ACHN (cell line): ENCODE data around the gene XRN1.
"Not testable (repeated sequence)": the region's sequence is repeated elsewhere in the genome, so short reads cannot be mapped to it uniquely, and the experiment has no call there.

Experiments used
- DNase-seq: peaks from one replicate; pipeline ENCODE4 v3.0.0-alpha.2; 2015
- in situ Hi-C: cut with HindIII; loops from 2 replicates; pipeline ENCODE4 v1.10.0; 2017; ENCODE audit warnings: low sequenced_read_pairs, low pct_ligation_motif_present, low pct_unique_long_range_greater_than_20kb

The XRN1 gene

GRCh38 chr3:142439499-142440220 lies 8.2 kb downstream of the XRN1 start:
- in situ Hi-C loops, DNase-seq: not testable (repeated sequence)

- DNase-seq, in situ Hi-C loops: not testable (repeated sequence)
These were observed 9.7 kb downstream of the XRN1 start for GRCh38 chr3:142438096-142438495.

GRCh38 chr3:142436951-142437585 lies 10.8 kb downstream of the XRN1 start:
- no peak for DNase-seq

GRCh38 chr3:142434503-142434902 lies 13.3 kb downstream of the XRN1 start:
- DNase-seq = no peak
- in situ Hi-C loops = no loop called here

More at GRCh38 chr3:142436951-142437585, 10.8 kb downstream of the XRN1 start:
- in situ Hi-C loops = no loop called here

GRCh38 chr3:142433110-142433509 lies 14.7 kb downstream of the XRN1 start:
- no peak for DNase-seq
- in situ Hi-C loops = no loop called here

- no peak for DNase-seq
- in situ Hi-C loops = no loop called here
These were observed 18.3 kb downstream of the XRN1 start for GRCh38 chr3:142429582-142429981.

GRCh38 chr3:142424754-142425153 lies 23.1 kb downstream of the XRN1 start:
- DNase-seq = no peak
- in situ Hi-C loops = no loop called here

- in situ Hi-C loops = no loop called here
- DNase-seq = no peak
These were observed 28.8 kb downstream of the XRN1 start for GRCh38 chr3:142418926-142419592.

GRCh38 chr3:142417302-142417701 lies 30.5 kb downstream of the XRN1 start:
- no peak for DNase-seq
- in situ Hi-C loops = no loop called here

GRCh38 chr3:142400537-142400936 lies 47.3 kb downstream of the XRN1 start:
- DNase-seq, in situ Hi-C loops: not testable (repeated sequence)

GRCh38 chr3:142394921-142395622 lies 52.8 kb downstream of the XRN1 start:
- no peak for DNase-seq
- in situ Hi-C loops = no loop called here

- no peak for DNase-seq
- in situ Hi-C loops = no loop called here
These were observed 62.8 kb downstream of the XRN1 start for GRCh38 chr3:142385078-142385477.

- DNase-seq = no peak
- in situ Hi-C loops = no loop called here
These were observed 73.2 kb downstream of the XRN1 start for GRCh38 chr3:142374687-142375086.

- in situ Hi-C loops, DNase-seq: not testable (repeated sequence)
These were observed 78.3 kb downstream of the XRN1 start for GRCh38 chr3:142369576-142369975.

- peak; percentile 21 for DNase-seq
- in situ Hi-C loops = no loop called here
These were observed 81.4 kb downstream of the XRN1 start for GRCh38 chr3:142366434-142366833.

GRCh38 chr3:142363936-142364467 lies 83.8 kb downstream of the XRN1 start:
- in situ Hi-C loops = no loop called here
- DNase-seq = no peak

- in situ Hi-C loops = not testable (repeated sequence)
These were observed 84.4 kb downstream of the XRN1 start for GRCh38 chr3:142363433-142363832.

GRCh38 chr3:142359367-142359766 lies 88.5 kb downstream of the XRN1 start:
- in situ Hi-C loops = no loop called here
- DNase-seq = no peak

More at GRCh38 chr3:142363433-142363832, 84.4 kb downstream of the XRN1 start:
- not testable (repeated sequence) for DNase-seq

- in situ Hi-C loops = no loop called here
- DNase-seq = no peak
These were observed 91.0 kb downstream of the XRN1 start for GRCh38 chr3:142356818-142357217.
